Neuronal stem cell (in vitro differentiated cells): ENCODE results near the gene SLC1A3.

Experiments used
- DNase-seq: peaks from one replicate; pipeline ENCODE4 v3.0.0-alpha.2; 2013; ENCODE audit warnings: low spot score
- H2AFZ ChIP-seq: one replicate; pipeline ENCODE4 v1.6.1; 2013; ENCODE audit warnings: mild to moderate bottlenecking, low read length, inconsistent platforms
- H2AK5ac ChIP-seq: 2 replicates; pipeline ENCODE4 v1.6.1; 2013; ENCODE audit warnings: low read depth, mild to moderate bottlenecking, inconsistent platforms, low read length, moderate library complexity, mixed read lengths
- H2BK120ac ChIP-seq: 2 replicates; pipeline ENCODE4 v1.6.1; 2013; ENCODE audit warnings: low read depth, mild to moderate bottlenecking, inconsistent platforms, low read length, moderate library complexity, mixed read lengths
- H2BK12ac ChIP-seq: one replicate; pipeline ENCODE4 v1.6.1; 2013; ENCODE audit warnings: low read length, inconsistent platforms
- H2BK15ac ChIP-seq: 2 replicates; pipeline ENCODE4 v1.6.1; 2013; ENCODE audit warnings: mild to moderate bottlenecking, low read length, inconsistent platforms, mixed read lengths
- H2BK5ac ChIP-seq: one replicate; pipeline ENCODE4 v1.6.1; 2013; ENCODE audit warnings: inconsistent platforms, mild to moderate bottlenecking, low read length, moderate library complexity
- H3K14ac ChIP-seq: one replicate; pipeline ENCODE4 v1.6.1; 2013; ENCODE audit warnings: low read length, inconsistent platforms
- H3K18ac ChIP-seq: 2 replicates; pipeline ENCODE4 v1.6.1; 2013; ENCODE audit warnings: low read length, inconsistent platforms
- H3K23ac ChIP-seq: 2 replicates; pipeline ENCODE4 v1.6.1; 2013; ENCODE audit warnings: low read depth, mild to moderate bottlenecking, mixed read lengths, low read length, inconsistent platforms; ENCODE audit not compliant: poor library complexity
- H3K27ac ChIP-seq: replicated peaks from 3 replicates; pipeline ENCODE4 v1.5.1; 2013; ENCODE audit warnings: low read length, inconsistent platforms
- H3K27me3 ChIP-seq, 3 experiments: 2 replicates each; pipeline ENCODE4 v1.6.1; 2013; ENCODE audit warnings: low read length in 3 of 3, mild to moderate bottlenecking in 2 of 3, inconsistent platforms in 1 of 3, low read depth in 1 of 3, mixed read lengths in 1 of 3, moderate library complexity in 1 of 3; ENCODE audit not compliant: control insufficient read depth in 3 of 3, insufficient read depth in 3 of 3
- H3K36me3 ChIP-seq, 2 donors: replicated peaks in 1 of 2; 2 replicates each; pipeline ENCODE4 v1.6.1; 2013; ENCODE audit warnings: low read length in 2 of 2; ENCODE audit not compliant: control insufficient read depth in 2 of 2, insufficient read depth in 2 of 2
- H3K4ac ChIP-seq: 2 replicates; pipeline ENCODE4 v1.6.1; 2013; ENCODE audit warnings: inconsistent platforms, mild to moderate bottlenecking, low read length, moderate library complexity
- H3K4me1 ChIP-seq, 2 donors: 1 replicate in 1 of 2; 2 replicates in 1 of 2; pipeline ENCODE4 v1.6.1; 2013; ENCODE audit warnings: low read length in 2 of 2, low read depth in 1 of 2; ENCODE audit not compliant: control insufficient read depth in 2 of 2, insufficient read depth in 1 of 2
- H3K4me2 ChIP-seq: one replicate; pipeline ENCODE4 v1.6.1; 2013; ENCODE audit warnings: mild to moderate bottlenecking, low read length, inconsistent platforms; ENCODE audit not compliant: insufficient read depth, poor library complexity, severe bottlenecking
- H3K4me3 ChIP-seq, 2 donors: 2 replicates each; pipeline ENCODE4 v1.5.1; 2013; ENCODE audit warnings: low read length in 2 of 2, mild to moderate bottlenecking in 2 of 2, inconsistent platforms in 1 of 2, moderate library complexity in 1 of 2
- H3K79me1 ChIP-seq: one replicate; pipeline ENCODE4 v1.6.1; 2013; ENCODE audit warnings: low read depth, mild to moderate bottlenecking, inconsistent platforms, low read length, moderate library complexity
- H3K9ac ChIP-seq: one replicate; pipeline ENCODE4 v1.6.1; 2013; ENCODE audit warnings: mild to moderate bottlenecking, low read depth, low read length, inconsistent platforms; ENCODE audit not compliant: poor library complexity
- H3K9me3 ChIP-seq, 2 donors: replicated peaks in 1 of 2; 2 replicates each; pipeline versions ENCODE3 to v1.6.1; 2013; ENCODE audit warnings: low read length in 2 of 2, mild to moderate bottlenecking in 2 of 2, inconsistent platforms in 1 of 2, low read depth in 1 of 2, mixed read lengths in 1 of 2, moderate library complexity in 1 of 2; ENCODE audit not compliant: control insufficient read depth in 2 of 2, insufficient read depth in 1 of 2
- H4K8ac ChIP-seq: one replicate; pipeline ENCODE4 v1.6.1; 2013; ENCODE audit warnings: low read depth, mild to moderate bottlenecking, inconsistent platforms, low read length, moderate library complexity
- H4K91ac ChIP-seq: one replicate; pipeline ENCODE4 v1.6.1; 2013; ENCODE audit warnings: low read length, low read depth, mild to moderate bottlenecking, inconsistent platforms; ENCODE audit not compliant: poor library complexity
- WGBS, 2 donors: extraction: QIAGEN DNeasy Blood & Tissue Kit; methylation state at CpG; one replicate each; pipeline ENCODE4 v1.1.7; 2013; ENCODE audit warnings: missing lambda C conversion rate in 2 of 2, mixed read lengths in 1 of 2; ENCODE audit not compliant: insufficient read length in 2 of 2, insufficient replicate concordance in 1 of 2; ENCODE audit errors: extremely low coverage in 2 of 2; 5-methylcytosine and 5-hydroxymethylcytosine counted together

Gene SLC1A3

GRCh38 chr5:36706662-36707061 is 100.3 kb downstream of the SLC1A3 start:
- H2BK12ac ChIP-seq: no peak overlapping the region
- WGBS, 2 donors: no CpG with 5 or more reads among the region's 4 CpGs
- H3K23ac ChIP-seq: no peak overlapping the region
- DNase-seq: no peak
- H4K91ac ChIP-seq: no peak overlapping the region
- no peak overlapping the region for H3K27ac ChIP-seq
- no peak overlapping the region for H2AK5ac ChIP-seq
- H3K4me3 ChIP-seq: no peak overlapping the region
- no peaks in the 10 kb centered on the region for H3K4me1 ChIP-seq
- no peak overlapping the region for H3K4me2 ChIP-seq
- no peaks in the 10 kb centered on the region for H3K36me3 ChIP-seq
- no peak overlapping the region for H2BK120ac ChIP-seq
- peaks cover 0 to 3% of the 10 kb centered on the region in 2 donors for H3K9me3 ChIP-seq
- H3K27me3 ChIP-seq: peaks cover 0 to 4% (median 0%) of the 10 kb centered on the region in 3 experiments
- H2BK5ac ChIP-seq: no peak overlapping the region
- H2AFZ ChIP-seq: no peak overlapping the region
- H2BK15ac ChIP-seq: no peak overlapping the region
- H3K18ac ChIP-seq: no peak overlapping the region
- H3K9ac ChIP-seq: no peak overlapping the region
- no peaks in the 10 kb centered on the region for H3K79me1 ChIP-seq
- H3K4ac ChIP-seq: no peak overlapping the region
- no peak overlapping the region for H3K14ac ChIP-seq
- no peak overlapping the region for H4K8ac ChIP-seq

GRCh38 chr5:36708996-36709395 is 102.6 kb downstream of the SLC1A3 start:
- Histone ChIP-seq H3K4me2 (no peak overlapping the region), H2BK15ac (no peak overlapping the region), H3K9ac (no peak overlapping the region), H4K8ac (no peak overlapping the region), H2BK120ac (no peak overlapping the region), H3K4me3 (no peak overlapping the region), H4K91ac (no peak overlapping the region), H3K36me3 (no peaks in the 10 kb centered on the region), H3K18ac (no peak overlapping the region), H3K79me1 (no peaks in the 10 kb centered on the region), H2AFZ (no peak overlapping the region), H3K23ac (no peak overlapping the region), H2BK5ac (no peak overlapping the region), H3K4me1 (no peaks in the 10 kb centered on the region), H3K27me3 (no peaks in the 10 kb centered on the region), H3K27ac (no peak overlapping the region), H2BK12ac (no peak overlapping the region), H3K9me3 (peaks cover 0 to 2% of the 10 kb centered on the region in 2 donors), H2AK5ac (no peak overlapping the region), H3K4ac (no peak overlapping the region), H3K14ac (no peak overlapping the region)
- WGBS, 2 donors: no CpG with 5 or more reads among the region's 5 CpGs
- DNase-seq: no peak

GRCh38 chr5:36710039-36710438 is 103.6 kb downstream of the SLC1A3 start:
- WGBS, 2 donors: no CpG with 5 or more reads among the region's 3 CpGs
- Histone ChIP-seq H2BK120ac (no peak overlapping the region), H2AFZ (no peak overlapping the region)

GRCh38 chr5:36712706-36713105 is 106.3 kb downstream of the SLC1A3 start:
- no peak overlapping the region for H4K91ac ChIP-seq
- no peak overlapping the region for H4K8ac ChIP-seq
- H3K36me3 ChIP-seq: no peaks in the 10 kb centered on the region
- H3K14ac ChIP-seq: no peak overlapping the region
- H2BK120ac ChIP-seq: no peak overlapping the region
- no peak overlapping the region for H3K4me3 ChIP-seq
- H2BK5ac ChIP-seq: no peak overlapping the region
- no peak overlapping the region for H2BK12ac ChIP-seq
- peaks cover 0 to 2% of the 10 kb centered on the region in 2 donors for H3K4me1 ChIP-seq
- peaks cover 0 to 2% of the 10 kb centered on the region in 2 donors for H3K9me3 ChIP-seq
- H2AK5ac ChIP-seq: no peak overlapping the region
- WGBS, 2 donors: no CpG with 5 or more reads among the region's 3 CpGs
- H3K9ac ChIP-seq: no peak overlapping the region
- no peak overlapping the region for H2BK15ac ChIP-seq
- no peaks in the 10 kb centered on the region for H3K79me1 ChIP-seq
- no peaks in the 10 kb centered on the region for H3K27me3 ChIP-seq
- H2AFZ ChIP-seq: no peak overlapping the region
- H3K18ac ChIP-seq: no peak overlapping the region
- no peak overlapping the region for H3K4ac ChIP-seq
- no peak overlapping the region for H3K27ac ChIP-seq
- no peak overlapping the region for H3K4me2 ChIP-seq
- H3K23ac ChIP-seq: no peak overlapping the region
- DNase-seq: no peak

More at GRCh38 chr5:36710039-36710438, 103.6 kb downstream of the SLC1A3 start:
- no peaks in the 10 kb centered on the region for H3K79me1 ChIP-seq
- no peak overlapping the region for H3K23ac ChIP-seq
- H3K14ac ChIP-seq: no peak overlapping the region
- no peak overlapping the region for H2BK15ac ChIP-seq
- peaks cover 0 to 2% of the 10 kb centered on the region in 2 donors for H3K9me3 ChIP-seq
- H3K4me3 ChIP-seq: no peak overlapping the region
- H3K18ac ChIP-seq: no peak overlapping the region
- H2AK5ac ChIP-seq: no peak overlapping the region
- no peaks in the 10 kb centered on the region for H3K4me1 ChIP-seq
- H4K8ac ChIP-seq: no peak overlapping the region
- H2BK5ac ChIP-seq: no peak overlapping the region
- no peak overlapping the region for H3K4me2 ChIP-seq
- H3K4ac ChIP-seq: no peak overlapping the region
- no peak overlapping the region for H3K9ac ChIP-seq
- H4K91ac ChIP-seq: no peak overlapping the region
- no peak for DNase-seq
- H2BK12ac ChIP-seq: no peak overlapping the region
- no peak overlapping the region for H3K27ac ChIP-seq
- no peaks in the 10 kb centered on the region for H3K27me3 ChIP-seq
- H3K36me3 ChIP-seq: no peaks in the 10 kb centered on the region
